ENCODE results near the gene SYT12.
"Not testable (repeated sequence)": the region's sequence is repeated elsewhere in the genome, so short reads cannot be mapped to it uniquely, and the experiment has no call there.

SYT12 gene

DNA sequence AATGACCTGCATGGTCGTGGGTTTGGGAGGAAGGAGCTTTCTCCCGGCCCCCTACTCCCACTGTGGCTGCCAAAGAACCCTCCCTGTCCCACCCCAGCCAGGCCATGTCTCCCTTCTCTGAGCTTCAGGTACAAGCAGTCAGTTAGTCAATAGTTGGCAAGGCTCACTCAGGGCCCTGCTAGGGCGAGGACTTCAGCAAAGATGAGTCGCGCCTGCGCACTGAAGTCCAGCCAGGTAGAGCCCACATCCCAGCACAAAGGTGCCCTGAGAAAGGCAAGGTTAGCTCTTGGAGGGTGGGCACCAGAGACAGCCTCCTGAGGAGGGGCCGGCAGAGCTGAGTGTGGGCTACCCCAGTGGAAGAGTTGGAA, 36.8 kb upstream of the SYT12 start:
- H3K4me3 ChIP-seq (ENCODE audit: low read depth, low read length), result no peak overlapping the region
- no peak for DNase-seq (ENCODE audit: low read depth)
- TF ChIP-seq CTCF (conservative IDR thresholded peaks at IDR 0.05; ENCODE audit: low read depth, low read length), result no peak

- no peak for TF ChIP-seq CTCF (conservative IDR thresholded peaks at IDR 0.05; ENCODE audit: low read depth, low read length)
- no peak for DNase-seq (ENCODE audit: low read depth)
- H3K4me3 ChIP-seq (ENCODE audit: low read depth, low read length), result no peak overlapping the region
Observed at GRCh38 chr11:66987158-66987620, 35.7 kb upstream of the SYT12 start.

- no peak for DNase-seq (ENCODE audit: low read depth)
- no peak for TF ChIP-seq CTCF (conservative IDR thresholded peaks at IDR 0.05; ENCODE audit: low read depth, low read length)
- no peak overlapping the region for H3K4me3 ChIP-seq (ENCODE audit: low read depth, low read length)
Observed at GRCh38 chr11:66987924-66988637, 34.9 kb upstream of the SYT12 start.

DNA sequence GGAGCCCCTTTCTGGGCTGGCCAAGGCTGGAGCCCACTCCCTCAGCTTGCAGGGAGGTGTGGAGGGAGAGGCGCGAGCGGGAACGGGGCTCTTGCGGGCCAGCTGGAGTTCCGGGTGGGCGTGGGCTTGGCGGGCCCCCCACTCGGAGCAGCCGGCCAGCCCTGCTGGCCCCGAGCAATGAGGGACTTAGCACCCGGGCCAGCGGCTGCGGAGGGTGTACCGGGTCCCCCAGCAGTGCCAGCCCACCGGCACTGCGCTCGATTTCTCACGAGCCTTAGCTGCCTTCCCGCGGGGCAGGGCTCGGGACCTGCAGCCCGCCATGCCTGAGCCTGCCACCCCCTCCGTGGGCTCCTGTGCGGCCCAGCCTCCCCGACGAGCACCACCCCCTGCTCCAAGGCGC, 34.2 kb upstream of the SYT12 start:
- H3K4me3 ChIP-seq (ENCODE audit: low read depth, low read length); DNase-seq (ENCODE audit: low read depth): not testable (repeated sequence)

GRCh38 chr11:66989360-66989759, 33.6 kb upstream of the SYT12 start:
- not testable (repeated sequence) for H3K4me3 ChIP-seq (ENCODE audit: low read depth, low read length); DNase-seq (ENCODE audit: low read depth)

DNA sequence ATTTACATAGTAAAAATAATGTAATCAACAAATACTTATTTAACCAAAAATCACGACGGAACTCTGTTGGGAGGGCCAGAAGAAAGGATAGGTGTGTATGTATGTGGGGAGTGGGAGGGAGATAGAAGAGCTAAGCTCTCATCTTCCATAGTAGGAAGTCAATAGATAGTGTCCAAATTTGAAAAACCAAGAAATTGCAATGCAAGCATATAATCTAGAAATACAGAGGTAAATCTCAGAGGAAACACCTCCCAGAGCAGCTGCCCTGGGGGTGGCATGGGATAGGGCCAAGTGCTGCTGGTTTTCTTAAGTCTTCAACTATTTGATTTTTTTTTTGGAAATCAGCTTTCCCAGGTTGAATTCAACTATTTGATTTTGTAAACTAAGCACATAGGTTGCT, 30.9 kb upstream of the SYT12 start:
- TF ChIP-seq CTCF (conservative IDR thresholded peaks at IDR 0.05; ENCODE audit: low read depth, low read length), result no peak
- H3K4me3 ChIP-seq (ENCODE audit: low read depth, low read length), result no peak overlapping the region
- no peak for DNase-seq (ENCODE audit: low read depth)

- peak; percentile 74 for DNase-seq (ENCODE audit: low read depth)
- no peak overlapping the region for H3K4me3 ChIP-seq (ENCODE audit: low read depth, low read length)
- no peak for TF ChIP-seq CTCF (conservative IDR thresholded peaks at IDR 0.05; ENCODE audit: low read depth, low read length)
Observed at GRCh38 chr11:66996609-66997273, 26.2 kb upstream of the SYT12 start.

DNA sequence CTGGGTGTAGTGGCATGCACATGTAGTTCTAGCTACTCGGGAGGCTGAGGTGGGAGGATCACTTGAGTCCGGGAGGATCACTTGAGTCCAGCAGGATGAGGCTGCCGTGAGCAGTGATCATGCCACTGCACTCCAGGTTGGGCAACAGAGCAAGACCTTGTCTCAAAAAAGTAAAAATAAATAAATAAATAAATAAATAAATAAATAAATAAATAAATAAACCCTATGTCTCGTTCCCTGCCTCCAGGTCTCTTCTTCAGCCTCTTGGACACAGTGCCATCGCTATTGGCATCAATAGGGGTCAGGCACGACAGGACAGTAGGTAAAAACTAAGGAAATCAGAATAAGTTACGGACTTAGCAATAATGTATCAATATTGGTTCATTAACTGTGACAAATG, 23.4 kb upstream of the SYT12 start:
- no peak overlapping the region for H3K4me3 ChIP-seq (ENCODE audit: low read depth, low read length)
- DNase-seq (ENCODE audit: low read depth), result no peak
- no peak for TF ChIP-seq CTCF (conservative IDR thresholded peaks at IDR 0.05; ENCODE audit: low read depth, low read length)

Measured in choroid plexus epithelial cell (primary cell).